Fibroblast of skin of abdomen (primary cell): Measurements from ENCODE around the gene IRX5.

Experiments
- DNase-seq: peaks from one replicate; pipeline ENCODE4 v3.0.0-alpha.2; 2013

The IRX5 gene

DNA sequence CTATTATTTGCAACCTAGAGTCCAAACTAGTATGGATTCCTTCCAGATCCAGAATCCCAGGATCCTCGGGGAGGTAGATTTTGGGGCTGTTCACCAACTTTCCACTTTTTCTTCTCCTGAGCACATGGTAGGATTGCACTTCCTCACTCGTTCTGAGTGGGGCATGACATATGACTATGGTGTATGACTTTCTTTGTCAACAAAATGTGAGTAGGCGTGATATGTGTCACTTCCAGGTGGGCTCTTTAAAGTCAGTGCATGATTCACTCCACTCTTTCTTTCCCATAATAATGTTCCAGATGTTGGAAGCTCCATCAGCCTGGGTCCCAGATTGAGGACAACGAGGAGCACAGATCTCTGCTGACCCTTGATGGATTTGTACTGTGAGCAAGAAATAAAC is 21.5 kb downstream of the IRX5 start:
- DNase-seq, result no peak

GRCh38 chr16:54953461-54953860 is 22.8 kb downstream of the IRX5 start:
- peak; percentile 63 for DNase-seq

DNA sequence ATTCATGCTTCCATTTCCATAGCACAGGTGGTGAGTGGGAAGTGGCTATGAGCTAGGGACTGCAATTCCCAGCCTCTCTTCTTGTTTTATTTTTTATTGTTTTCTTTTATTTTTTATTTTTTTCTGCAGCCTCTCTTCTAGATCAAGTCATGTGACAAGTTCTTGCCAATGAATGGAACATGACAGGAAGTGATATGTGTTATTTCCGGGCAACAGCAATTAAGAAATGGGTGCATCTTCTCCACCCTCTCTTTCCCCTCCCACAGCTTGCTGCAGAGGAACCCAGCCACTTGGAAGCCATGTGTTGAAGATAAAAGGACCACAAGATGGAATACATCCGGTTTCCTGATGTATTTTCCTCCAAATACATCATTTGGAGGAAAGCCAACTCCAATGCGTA is 23.6 kb downstream of the IRX5 start:
- no peak for DNase-seq

- DNase-seq, result no peak
Observed at GRCh38 chr16:54955757-54956156, 25.1 kb downstream of the IRX5 start.

DNA sequence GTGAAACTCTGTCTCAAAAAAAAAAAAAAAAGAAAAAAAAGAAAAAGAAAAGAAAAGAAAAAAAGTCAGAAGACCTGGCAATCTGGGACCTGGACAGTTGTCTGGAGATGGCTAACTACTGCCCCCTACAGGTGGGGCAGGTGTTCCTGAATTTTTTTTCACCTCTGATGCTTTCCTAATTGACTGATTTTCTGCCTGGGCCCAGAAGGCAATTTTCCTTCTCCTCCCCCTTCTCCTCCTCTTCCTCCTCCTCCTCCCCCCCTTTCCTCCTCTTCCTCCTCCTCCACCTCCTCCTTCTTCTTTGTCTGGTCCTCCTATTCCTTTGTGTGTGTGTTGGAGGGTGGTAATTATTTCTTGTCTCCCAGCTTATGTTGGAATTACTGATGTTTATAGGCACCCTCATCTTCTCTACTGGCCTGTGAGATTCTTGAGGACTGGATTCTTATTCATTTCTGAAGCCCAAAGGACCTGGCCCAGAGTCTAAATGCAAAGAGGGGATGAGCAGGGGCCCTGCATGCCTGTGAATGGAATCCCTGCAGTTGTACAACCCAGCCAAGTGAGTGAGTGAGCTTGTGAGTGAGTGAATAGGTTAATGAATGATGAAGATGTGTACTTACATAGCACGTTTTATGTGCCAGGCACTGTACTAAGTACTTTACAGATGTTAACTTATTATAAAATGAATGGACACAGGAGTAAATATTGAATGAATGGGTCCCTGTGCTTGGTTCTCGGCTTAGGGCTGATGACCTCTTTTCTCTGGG is 26.9 kb downstream of the IRX5 start:
- DNase-seq, result peak; percentile 14

DNA sequence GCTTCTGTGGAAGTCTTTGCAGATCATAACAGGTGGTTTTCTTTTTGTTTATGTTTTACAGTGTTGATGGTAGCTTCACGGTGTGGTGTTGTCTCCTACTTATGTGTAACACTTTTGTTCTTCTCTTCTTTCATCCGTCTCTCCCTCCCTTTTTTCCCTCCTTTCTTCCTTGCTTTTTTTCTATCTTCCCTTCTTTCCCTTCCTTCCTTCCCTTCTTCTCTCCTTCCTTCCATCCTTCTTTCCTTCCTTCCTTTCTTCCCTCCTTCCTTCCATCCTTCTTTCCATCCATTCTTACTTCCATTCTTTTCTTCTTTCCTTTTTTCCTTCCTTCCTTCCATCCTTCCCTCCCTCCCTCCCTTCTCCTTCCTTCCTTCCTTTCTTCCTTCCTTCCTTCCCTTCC is 31.4 kb downstream of the IRX5 start:
- DNase-seq, result no peak

GRCh38 chr16:54964239-54964638 is 33.6 kb downstream of the IRX5 start:
- no peak for DNase-seq

GRCh38 chr16:54965464-54965863 is 34.8 kb downstream of the IRX5 start:
- DNase-seq, result no peak

GRCh38 chr16:54968011-54968410 is 37.3 kb downstream of the IRX5 start:
- no peak for DNase-seq

GRCh38 chr16:54968784-54969183 is 38.1 kb downstream of the IRX5 start:
- DNase-seq, result no peak

GRCh38 chr16:54970016-54970415 is 39.4 kb downstream of the IRX5 start:
- DNase-seq, result no peak

DNA sequence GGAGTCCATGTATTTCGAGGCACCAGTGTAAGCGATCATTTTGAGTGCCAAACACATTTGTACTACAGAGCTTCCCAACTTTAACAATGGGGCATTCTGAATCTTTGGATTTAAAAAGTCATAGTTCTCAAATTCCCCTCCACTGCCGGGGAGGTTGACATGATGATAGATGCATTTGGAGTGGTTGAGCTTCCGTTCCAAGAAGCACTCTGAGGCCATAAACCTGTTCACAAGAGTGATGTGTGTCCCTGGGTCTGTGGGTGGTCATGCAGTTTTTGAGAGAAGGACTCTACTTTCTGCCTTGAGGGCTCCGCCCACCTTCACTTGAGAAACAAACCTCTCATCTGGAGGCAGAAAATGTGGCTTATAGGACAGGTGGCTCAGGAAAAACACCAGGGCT is 43.7 kb downstream of the IRX5 start:
- no peak for DNase-seq

GRCh38 chr16:54976651-54977200 is 46.1 kb downstream of the IRX5 start:
- DNase-seq, result no peak

GRCh38 chr16:54977211-54977610 is 46.5 kb downstream of the IRX5 start:
- no peak for DNase-seq

GRCh38 chr16:54980821-54981220 is 50.2 kb downstream of the IRX5 start:
- no peak for DNase-seq
